PC-9 (cell line): ENCODE data around the gene CEP112.

ENCODE experiments used
- EZH2 ChIP-seq: fragments of 200-600 bp; sonication (generic); IDR thresholded peaks from 2 replicates; pipeline ENCODE4 v1.8.0; 2017; ENCODE audit warnings: antibody characterized with exemption, low read depth
- TF ChIP-seq, protein P1 (sequence below): fragments of 200-600 bp; sonication (generic); conservative IDR thresholded peaks from 2 replicates; pipeline ENCODE4 v1.6.1; 2017; ENCODE audit warnings: mixed run types, antibody characterized with exemption, mild to moderate bottlenecking, moderate library complexity

DNA sequence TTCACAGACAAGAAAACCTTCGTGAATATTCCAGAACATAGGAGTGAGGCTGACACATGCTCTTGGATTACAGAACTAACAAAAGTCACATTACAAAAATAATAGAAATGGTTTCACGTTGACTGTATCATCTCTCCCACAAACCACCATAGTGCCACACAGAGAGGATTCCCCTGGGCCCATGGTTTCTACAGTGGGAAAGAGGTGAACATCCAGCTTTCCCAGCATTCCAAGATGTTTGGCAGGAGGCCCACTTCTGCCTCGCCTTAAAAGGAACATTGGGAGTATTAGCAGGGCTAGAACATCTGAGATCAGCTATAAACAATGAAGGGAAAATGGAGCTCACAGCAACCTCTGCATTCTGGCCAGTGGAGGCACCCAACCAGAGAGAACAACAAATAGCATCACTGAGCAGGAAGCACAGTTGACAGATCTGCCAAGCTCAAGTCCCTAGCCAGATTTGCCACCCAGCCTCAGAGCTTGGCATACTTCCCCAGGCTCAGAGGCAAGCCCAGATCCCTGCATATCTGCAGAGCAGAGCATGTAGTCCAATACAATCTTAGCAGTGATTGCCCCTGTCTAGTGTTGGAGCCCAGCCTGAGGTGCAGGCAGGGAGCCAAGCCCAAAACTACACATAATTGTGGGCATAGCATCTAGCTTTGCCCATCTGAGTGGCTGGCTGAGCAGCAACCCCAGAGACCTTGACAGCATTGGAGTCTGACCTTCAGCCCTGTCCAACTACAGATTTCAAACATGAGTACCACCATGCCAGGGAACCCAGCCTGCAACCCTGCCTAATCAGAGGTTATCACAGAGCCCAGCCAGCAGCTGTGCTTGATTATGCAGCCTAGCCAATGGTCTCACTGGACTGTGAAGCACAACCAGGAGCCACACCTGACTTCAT is 260.4 kb downstream of the CEP112 start:
- TF ChIP-seq, protein P1, sequence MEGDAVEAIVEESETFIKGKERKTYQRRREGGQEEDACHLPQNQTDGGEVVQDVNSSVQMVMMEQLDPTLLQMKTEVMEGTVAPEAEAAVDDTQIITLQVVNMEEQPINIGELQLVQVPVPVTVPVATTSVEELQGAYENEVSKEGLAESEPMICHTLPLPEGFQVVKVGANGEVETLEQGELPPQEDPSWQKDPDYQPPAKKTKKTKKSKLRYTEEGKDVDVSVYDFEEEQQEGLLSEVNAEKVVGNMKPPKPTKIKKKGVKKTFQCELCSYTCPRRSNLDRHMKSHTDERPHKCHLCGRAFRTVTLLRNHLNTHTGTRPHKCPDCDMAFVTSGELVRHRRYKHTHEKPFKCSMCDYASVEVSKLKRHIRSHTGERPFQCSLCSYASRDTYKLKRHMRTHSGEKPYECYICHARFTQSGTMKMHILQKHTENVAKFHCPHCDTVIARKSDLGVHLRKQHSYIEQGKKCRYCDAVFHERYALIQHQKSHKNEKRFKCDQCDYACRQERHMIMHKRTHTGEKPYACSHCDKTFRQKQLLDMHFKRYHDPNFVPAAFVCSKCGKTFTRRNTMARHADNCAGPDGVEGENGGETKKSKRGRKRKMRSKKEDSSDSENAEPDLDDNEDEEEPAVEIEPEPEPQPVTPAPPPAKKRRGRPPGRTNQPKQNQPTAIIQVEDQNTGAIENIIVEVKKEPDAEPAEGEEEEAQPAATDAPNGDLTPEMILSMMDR = no peak
- TF ChIP-seq EZH2 = no peak
